PC-3 (cell line): ENCODE results near the gene SESTD1. TPM values are rescaled to one million over a fixed set of nuclear protein-coding genes. Genes with fewer than 3 reads are reported as not detected.
"Not testable (repeated sequence)": the region's sequence is repeated elsewhere in the genome, so short reads cannot be mapped to it uniquely, and the experiment has no call there.

ENCODE experiments used
- ATAC-seq: fragments of 200-7000 bp; cut with Tn5 transposase; 2 replicates; pipeline ENCODE4 v1.9.1; 2020; ENCODE audit warnings: mild to moderate bottlenecking, moderate library complexity
- BruUV-seq: library from RNA; stranded (reverse); fragments of 400-500 nt; replicated peaks from 2 replicates; lab custom pipeline; 2021; lab: Mats Ljungman, UMichigan
- CTCF ChIA-PET: fragments of 300-600 bp; sonication (Branson Sonifier 250); formaldehyde crosslinking; loops from one replicate; lab custom pipeline; 2022; ENCODE audit warnings: antibody characterized with exemption; lab: Charles Lee
- POLR2A ChIA-PET: fragments of 300-600 bp; sonication (Branson Sonifier 250); formaldehyde crosslinking; loops from one replicate; lab custom pipeline; 2022; ENCODE audit warnings: antibody characterized with exemption; ENCODE audit not compliant: unreplicated experiment; lab: Charles Lee
- DNase-seq: peaks from one replicate; pipeline ENCODE4 v3.0.0-alpha.2; 2015
- H2AFZ ChIP-seq: fragments of 300-600 bp; sonication (generic); 2 replicates; pipeline ENCODE4 v1.6.0; 2016; ENCODE audit warnings: antibody characterized with exemption, low read length
- H3F3A ChIP-seq: fragments of 300-600 bp; sonication (generic); one replicate; pipeline ENCODE4 v1.6.0; 2017; ENCODE audit warnings: antibody characterized with exemption, low read length, control low read depth, mild to moderate bottlenecking; ENCODE audit not compliant: unreplicated experiment
- H3K27ac ChIP-seq: fragments of 300-600 bp; sonication (generic); 2 replicates; pipeline ENCODE4 v1.5.1; 2016; ENCODE audit warnings: mild to moderate bottlenecking, low read length
- H3K27me3 ChIP-seq: fragments of 300-600 bp; sonication (generic); 2 replicates; pipeline ENCODE4 v1.6.1; 2016; ENCODE audit warnings: low read length, mixed read lengths
- H3K36me3 ChIP-seq: fragments of 300-600 bp; sonication (generic); 2 replicates; pipeline ENCODE4 v1.6.1; 2016; ENCODE audit warnings: low read depth, mixed run types, low read length, mixed read lengths
- H3K4me1 ChIP-seq: fragments of 300-600 bp; sonication (generic); 2 replicates; pipeline ENCODE4 v1.5.1; 2016; ENCODE audit warnings: low read length; ENCODE audit not compliant: insufficient read depth
- H3K4me2 ChIP-seq: fragments of 300-600 bp; sonication (generic); 2 replicates; pipeline ENCODE4 v1.6.0; 2016; ENCODE audit warnings: low read length
- H3K4me3 ChIP-seq: fragments of 300-600 bp; sonication (generic); 2 replicates; pipeline ENCODE4 v1.5.1; 2016; ENCODE audit warnings: mild to moderate bottlenecking, low read length, mixed read lengths
- H3K79me2 ChIP-seq: fragments of 300-600 bp; sonication (generic); 2 replicates; pipeline ENCODE4 v1.6.1; 2017; ENCODE audit warnings: low read length, mixed read lengths
- H3K9ac ChIP-seq: fragments of 300-600 bp; sonication (generic); 2 replicates; pipeline ENCODE4 v1.6.0; 2016; ENCODE audit warnings: mild to moderate bottlenecking, low read length
- H3K9me2 ChIP-seq: fragments of 300-600 bp; sonication (generic); replicated peaks from 2 replicates; pipeline ENCODE4 v1.6.1; 2016; ENCODE audit warnings: mixed run types, low read length, mixed read lengths
- H3K9me3 ChIP-seq: fragments of 300-600 bp; sonication (generic); 2 replicates; pipeline ENCODE4 v1.6.1; 2016; ENCODE audit warnings: low read length, mixed read lengths
- H4K20me1 ChIP-seq: fragments of 300-600 bp; sonication (generic); 2 replicates; pipeline ENCODE4 v1.6.1; 2016; ENCODE audit warnings: low read length, mixed read lengths
- EZH2 ChIP-seq: fragments of 300-600 bp; sonication (generic); IDR thresholded peaks from one replicate; pipeline ENCODE4 v1.6.1; 2017; ENCODE audit warnings: antibody characterized with exemption, mild to moderate bottlenecking, low read length; ENCODE audit not compliant: unreplicated experiment
- EZH2phosphoT487 ChIP-seq: fragments of 300-600 bp; sonication (generic); IDR thresholded peaks from 2 replicates; pipeline ENCODE4 v1.6.1; 2018; ENCODE audit warnings: mild to moderate bottlenecking, antibody characterized with exemption, low read length, borderline replicate concordance
- intact Hi-C: fragments of 100-400 bp; cut with micrococcal nuclease; formaldehyde crosslinking; loops from 2 replicates; pipeline ENCODE4 v1.9.0; 2023
- total RNA-seq: library from RNA; depleted of rRNA; stranded (reverse); fragments of >200 nt; gene quantifications from 2 replicates; pipeline ENCODE4 v1.2.3, GENCODE V29; 2014
- TF ChIP-seq, protein P1 (sequence below): fragments of 300-600 bp; sonication (generic); conservative IDR thresholded peaks from 2 replicates; pipeline ENCODE4 v1.5.1; 2017; ENCODE audit warnings: antibody characterized with exemption, low read depth, mild to moderate bottlenecking, low read length

SESTD1 gene
- total RNA-seq, 1 experiment from 2014 or later: 12.2 TPM

DNA sequence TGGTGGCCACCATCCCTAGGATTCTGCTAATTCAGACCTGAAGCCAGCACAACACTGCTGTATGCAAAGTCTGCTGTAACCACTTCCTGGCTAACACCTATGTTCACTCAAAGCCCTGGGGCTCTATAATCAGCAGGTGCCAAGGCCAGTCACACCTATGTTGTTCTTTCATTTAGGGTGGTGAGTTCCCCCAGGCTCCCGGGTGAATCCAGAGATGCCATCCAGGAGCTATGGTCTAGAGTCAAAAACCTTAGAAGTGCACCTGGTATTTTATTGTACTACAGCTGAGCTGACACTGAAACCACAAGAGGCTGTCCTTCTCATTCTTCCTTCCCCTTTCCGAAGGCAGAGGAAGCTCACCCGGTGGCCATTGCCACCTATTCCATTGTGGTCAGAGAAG, 168.5 kb downstream of the SESTD1 start:
- no peak for DNase-seq
- intact Hi-C loops: no loop called here
- no peaks in the 10 kb centered on the region for H3K27me3 ChIP-seq

DNA sequence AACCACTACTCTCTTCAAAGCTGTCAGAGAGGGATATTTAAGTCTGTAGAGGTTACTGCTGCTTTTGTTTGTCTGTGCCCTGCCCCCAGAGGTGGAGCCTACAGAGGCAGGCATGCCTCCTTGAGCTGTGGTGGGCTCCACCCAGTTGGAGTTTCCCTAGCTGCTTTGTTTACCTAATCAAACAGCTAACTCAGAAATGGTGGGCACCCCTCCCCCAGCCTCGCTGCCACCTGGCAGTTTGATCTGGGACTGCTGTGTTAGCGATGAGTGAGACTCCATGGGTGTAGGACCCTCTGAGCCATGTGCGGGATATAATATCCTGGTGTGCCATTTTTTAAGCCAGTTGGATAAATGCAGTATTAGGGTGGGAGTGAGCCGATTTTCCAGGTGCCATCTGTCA, 171.7 kb downstream of the SESTD1 start:
- ATAC-seq, H2AFZ ChIP-seq, intact Hi-C loops, H3K4me1 ChIP-seq, BruUV-seq, H3K9me3 ChIP-seq, H3K4me3 ChIP-seq, H3K36me3 ChIP-seq, H4K20me1 ChIP-seq, H3K79me2 ChIP-seq, POLR2A ChIA-PET, H3K9ac ChIP-seq, CTCF ChIA-PET, H3K4me2 ChIP-seq, DNase-seq, H3K27me3 ChIP-seq, H3K9me2 ChIP-seq, H3K27ac ChIP-seq, H3F3A ChIP-seq: not testable (repeated sequence)

More for the DNA sequence above, 168.5 kb downstream of the SESTD1 start:
- Histone ChIP-seq H3K9ac (no peak overlapping the region), H3K4me2 (no peak overlapping the region), H3F3A (no peaks in the 10 kb centered on the region), H3K36me3 (no peaks in the 10 kb centered on the region), H3K9me2 (no peaks in the 10 kb centered on the region), H3K9me3 (no peaks in the 10 kb centered on the region), H3K4me1 (no peaks in the 10 kb centered on the region), H2AFZ (no peak overlapping the region), H4K20me1 (no peaks in the 10 kb centered on the region), H3K27ac (no peak overlapping the region), H3K79me2 (no peaks in the 10 kb centered on the region), H3K4me3 (no peak overlapping the region)
- ChIA-PET POLR2A (no interaction called here), CTCF (interaction anchor here (0.6 kb wide), 1 partner anchor 18 kb away, joined by 6 read pairs; no protein-coding TSS in a partner anchor)
- TF ChIP-seq EZH2 (no peak), EZH2phosphoT487 (no peak)
- TF ChIP-seq, protein P1, sequence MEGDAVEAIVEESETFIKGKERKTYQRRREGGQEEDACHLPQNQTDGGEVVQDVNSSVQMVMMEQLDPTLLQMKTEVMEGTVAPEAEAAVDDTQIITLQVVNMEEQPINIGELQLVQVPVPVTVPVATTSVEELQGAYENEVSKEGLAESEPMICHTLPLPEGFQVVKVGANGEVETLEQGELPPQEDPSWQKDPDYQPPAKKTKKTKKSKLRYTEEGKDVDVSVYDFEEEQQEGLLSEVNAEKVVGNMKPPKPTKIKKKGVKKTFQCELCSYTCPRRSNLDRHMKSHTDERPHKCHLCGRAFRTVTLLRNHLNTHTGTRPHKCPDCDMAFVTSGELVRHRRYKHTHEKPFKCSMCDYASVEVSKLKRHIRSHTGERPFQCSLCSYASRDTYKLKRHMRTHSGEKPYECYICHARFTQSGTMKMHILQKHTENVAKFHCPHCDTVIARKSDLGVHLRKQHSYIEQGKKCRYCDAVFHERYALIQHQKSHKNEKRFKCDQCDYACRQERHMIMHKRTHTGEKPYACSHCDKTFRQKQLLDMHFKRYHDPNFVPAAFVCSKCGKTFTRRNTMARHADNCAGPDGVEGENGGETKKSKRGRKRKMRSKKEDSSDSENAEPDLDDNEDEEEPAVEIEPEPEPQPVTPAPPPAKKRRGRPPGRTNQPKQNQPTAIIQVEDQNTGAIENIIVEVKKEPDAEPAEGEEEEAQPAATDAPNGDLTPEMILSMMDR: no peak
- no TSS peak for BruUV-seq
- no peak for ATAC-seq

DNA sequence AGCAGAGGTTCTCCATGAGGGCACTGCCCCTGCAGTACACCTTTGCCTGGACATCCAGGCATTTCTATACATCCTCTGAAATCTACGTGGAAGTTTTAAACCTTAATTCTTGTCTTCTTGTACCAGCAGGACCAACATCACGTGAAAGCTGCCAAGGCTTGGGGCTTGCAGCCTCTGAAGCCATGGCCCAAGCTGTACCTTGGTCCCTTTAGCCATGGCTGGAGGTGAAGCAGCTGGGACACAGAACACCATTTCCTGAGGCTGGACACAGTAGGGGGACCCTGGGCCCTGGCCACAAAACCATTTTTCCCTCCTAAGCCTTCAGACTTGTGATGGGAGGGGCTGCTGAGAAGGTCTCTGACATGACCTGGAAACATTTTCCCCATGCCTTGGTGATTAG, 181.9 kb downstream of the SESTD1 start:
- Histone ChIP-seq H4K20me1 (no peaks in the 10 kb centered on the region), H3K4me1 (no peaks in the 10 kb centered on the region), H3K9me3 (no peaks in the 10 kb centered on the region), H3K79me2 (no peaks in the 10 kb centered on the region), H3K9me2 (no peaks in the 10 kb centered on the region), H3K4me3 (no peak overlapping the region), H3K4me2 (no peak overlapping the region), H3K9ac (no peak overlapping the region), H2AFZ (no peak overlapping the region), H3K27me3 (no peaks in the 10 kb centered on the region), H3K27ac (no peak overlapping the region), H3K36me3 (no peaks in the 10 kb centered on the region), H3F3A (no peaks in the 10 kb centered on the region)
- ATAC-seq (no peak), DNase-seq (no peak)
- ChIA-PET CTCF (no interaction called here), POLR2A (no interaction called here)
- TF ChIP-seq EZH2phosphoT487 (no peak), EZH2 (no peak)
- TF ChIP-seq, protein P1: no peak
- intact Hi-C loops: no loop called here
- no TSS peak for BruUV-seq
